CD4-positive, alpha-beta T cell treated with Interleukin-17A for 1 hour (primary cell): ENCODE measurements around the gene CCDC51.
"Not testable (repeated sequence)": the region's sequence is repeated elsewhere in the genome, so short reads cannot be mapped to it uniquely, and the experiment has no call there.

ENCODE experiments used
- DNase-seq: peaks from one replicate; pipeline ENCODE4 v3.0.0-alpha.2; 2020

Gene CCDC51

DNA sequence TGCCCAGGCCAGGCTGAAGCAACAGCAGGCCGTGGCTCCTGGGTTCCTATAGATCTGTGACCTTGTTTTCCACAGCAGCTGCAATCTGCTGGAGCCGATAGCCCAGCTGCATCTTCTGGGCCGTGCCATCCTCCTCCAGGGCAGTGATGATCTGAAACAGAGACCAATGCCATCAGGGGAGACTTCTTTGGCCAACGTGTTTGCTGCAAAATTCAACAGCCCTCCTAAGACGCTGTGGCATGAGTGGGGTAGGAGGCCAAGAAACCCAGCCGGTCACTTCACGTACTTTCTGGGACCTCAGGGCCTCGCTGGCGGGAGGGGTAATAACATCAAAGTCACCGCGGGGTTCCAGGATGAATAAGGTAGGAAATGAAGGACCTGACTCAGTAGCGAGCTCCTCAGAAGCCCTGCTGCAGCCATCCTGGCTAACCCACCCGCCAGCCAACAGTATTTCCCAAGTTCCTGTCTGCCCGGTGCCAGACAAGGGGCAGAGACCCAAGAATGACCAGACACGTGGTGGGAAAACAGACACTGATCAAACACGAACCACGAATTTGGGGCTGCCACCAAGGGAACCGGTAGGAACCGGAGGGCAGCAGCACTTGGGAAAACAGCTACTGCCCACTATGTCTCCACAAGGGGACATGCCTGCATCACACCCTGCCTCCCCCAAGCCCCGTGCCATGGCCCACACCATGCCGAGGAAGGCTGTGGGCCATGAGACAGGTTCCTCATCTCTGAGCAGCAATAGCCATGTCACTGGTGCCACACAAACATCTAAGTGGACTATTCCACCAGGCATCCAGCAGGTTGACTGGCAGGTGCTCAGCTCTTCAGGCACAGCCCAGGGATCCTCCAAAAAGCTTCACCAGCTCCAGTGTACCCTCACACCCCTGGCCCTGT lies 35.2 kb downstream of the CCDC51 start:
- no peak for DNase-seq

DNA sequence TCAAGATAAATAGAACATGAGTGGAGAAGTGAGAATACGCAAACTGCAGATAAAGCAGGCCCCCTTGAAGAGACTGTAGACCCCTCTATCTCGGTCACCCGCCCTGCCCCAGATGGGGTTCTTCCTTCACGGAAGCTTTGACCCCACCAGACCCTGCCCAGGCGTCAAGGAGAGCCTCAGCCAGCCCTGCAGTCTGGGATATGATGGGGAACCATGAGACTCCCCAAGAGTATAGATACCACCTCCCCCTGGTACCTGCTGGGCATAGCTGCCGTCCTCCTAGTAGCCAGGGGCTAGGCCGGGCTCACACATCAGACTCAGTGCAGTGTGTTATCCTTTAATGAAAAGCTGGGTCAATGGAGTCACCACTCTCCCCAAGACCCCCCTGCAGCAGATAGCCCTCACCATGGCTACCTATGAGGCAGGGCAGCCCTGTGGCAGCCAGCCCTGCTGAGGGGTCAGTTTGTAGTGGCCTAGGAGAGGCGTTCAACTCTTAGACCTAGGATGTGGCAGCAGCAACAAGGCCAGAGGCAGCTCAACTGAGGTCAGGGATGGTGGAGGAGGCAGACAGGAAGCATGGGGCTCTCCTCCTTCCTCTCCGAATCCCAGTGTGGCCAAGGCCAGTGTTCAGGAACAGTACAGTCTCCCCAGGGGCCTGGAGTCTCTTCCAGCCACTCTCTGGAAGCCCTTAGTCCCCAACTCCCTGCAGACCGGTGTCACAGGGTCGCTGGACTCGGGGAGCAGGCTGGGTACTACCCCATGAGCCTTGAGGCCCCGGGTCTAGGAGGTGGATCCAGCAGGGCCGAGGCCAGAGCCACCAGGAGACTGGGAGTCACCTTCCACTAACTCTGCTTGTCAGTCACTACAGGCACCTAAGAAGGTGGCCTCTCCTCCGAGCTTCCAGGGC lies 36.1 kb downstream of the CCDC51 start:
- no peak for DNase-seq

- DNase-seq: no peak
Observed at GRCh38 chr3:48402907-48403306, 37.0 kb downstream of the CCDC51 start.

DNA sequence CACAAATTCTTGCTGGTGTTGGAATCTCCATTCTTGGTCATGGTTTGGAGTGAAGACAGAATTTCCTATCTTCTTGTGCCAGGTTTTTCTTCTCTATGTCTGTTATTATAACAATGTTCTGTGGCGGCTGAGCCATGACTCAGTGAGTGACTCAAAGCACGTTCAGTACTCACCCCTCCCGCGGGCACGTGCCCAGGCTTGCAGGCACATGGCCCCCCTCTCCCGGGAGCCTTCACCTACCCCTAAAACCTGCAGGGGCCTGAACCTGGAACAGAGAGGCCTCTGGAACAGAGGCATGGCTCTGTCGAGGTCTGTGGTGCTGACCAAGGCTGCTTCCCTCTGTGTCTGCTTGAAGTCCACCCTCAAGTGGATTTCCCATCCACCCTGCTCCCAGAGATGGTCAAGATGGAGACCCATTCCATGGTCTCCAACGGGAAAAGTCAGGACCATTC lies 37.6 kb downstream of the CCDC51 start:
- DNase-seq: no peak

GRCh38 chr3:48401434-48401901 lies 38.5 kb downstream of the CCDC51 start:
- not testable (repeated sequence) for DNase-seq

DNA sequence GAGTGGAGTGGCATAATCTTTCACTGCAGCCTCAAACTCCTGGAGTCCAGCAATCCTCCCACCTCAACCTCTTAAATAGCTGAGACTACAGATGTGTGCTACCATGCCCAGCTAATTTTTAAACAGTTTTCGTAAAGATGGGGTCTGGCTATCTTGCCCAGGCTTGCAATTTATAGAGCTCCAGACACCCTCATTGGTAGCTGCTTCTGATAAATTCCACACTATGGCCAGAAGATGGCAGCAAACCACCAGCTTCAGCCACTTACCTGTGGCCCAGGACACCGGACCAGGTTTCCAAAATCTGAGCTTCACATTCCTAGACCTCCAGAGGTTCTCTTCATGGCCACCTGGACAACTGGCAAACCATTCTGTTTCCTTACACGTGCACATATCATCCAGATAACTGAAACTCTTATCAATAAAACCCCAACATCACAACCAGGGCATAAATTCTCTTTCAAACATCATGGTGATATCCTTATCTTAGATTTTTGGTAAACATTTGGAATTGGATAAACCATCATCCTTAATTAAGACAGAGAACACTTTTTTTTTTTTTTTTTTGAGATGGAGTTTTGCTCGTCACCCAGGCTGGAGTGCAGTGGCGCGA lies 39.0 kb downstream of the CCDC51 start:
- peak; percentile 85 for DNase-seq

- no peak for DNase-seq
Observed at GRCh38 chr3:48399387-48400172, 40.3 kb downstream of the CCDC51 start.

- DNase-seq: no peak
Observed at GRCh38 chr3:48398701-48399386, 41.1 kb downstream of the CCDC51 start.

- DNase-seq: no peak
Observed at GRCh38 chr3:48397767-48398681, 41.9 kb downstream of the CCDC51 start.

DNA sequence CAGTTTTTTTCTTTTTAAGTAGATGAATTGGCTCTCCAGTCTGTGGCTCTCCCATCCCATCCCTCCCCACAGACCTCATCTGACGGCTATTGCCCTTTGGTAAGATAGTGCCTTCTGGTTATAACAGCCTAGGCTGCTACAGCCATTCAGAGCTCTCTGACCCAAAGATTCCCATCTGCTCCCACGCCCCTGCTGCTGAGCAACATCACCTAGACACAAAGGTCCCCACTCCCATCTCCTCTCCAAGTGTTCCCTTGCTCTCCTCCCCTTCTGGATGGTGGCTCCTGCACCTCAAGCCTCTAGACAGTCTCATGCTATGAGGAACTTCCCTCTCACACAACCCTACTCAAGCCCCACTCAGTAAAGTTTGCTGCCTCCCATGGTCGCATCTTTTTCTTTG lies 44.2 kb downstream of the CCDC51 start:
- DNase-seq: no peak

GRCh38 chr3:48394391-48394790 lies 45.5 kb downstream of the CCDC51 start:
- no peak for DNase-seq

DNA sequence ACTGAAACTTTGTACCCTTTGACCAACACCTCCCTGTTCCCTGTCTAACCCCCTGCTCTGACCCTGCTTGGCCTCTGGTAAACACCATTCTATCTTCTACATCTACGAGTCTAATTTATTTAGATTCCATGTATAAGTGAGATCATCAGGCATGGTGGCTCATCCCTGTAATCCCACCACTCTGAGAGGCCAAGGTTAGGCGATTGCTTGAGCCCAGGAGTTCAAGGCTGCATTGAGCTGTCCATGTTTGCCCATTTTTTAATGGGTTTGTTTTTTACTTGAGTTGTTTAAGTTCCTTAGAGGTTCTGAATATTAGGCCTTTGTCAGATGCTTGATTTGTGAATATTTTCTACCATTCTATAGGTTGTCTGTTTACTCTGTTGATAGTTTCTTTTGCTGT lies 51.0 kb downstream of the CCDC51 start:
- no peak for DNase-seq

GRCh38 chr3:48387634-48388033 lies 52.3 kb downstream of the CCDC51 start:
- DNase-seq: no peak
